Stimulated activated memory B cell treated with anti-CD40 and anti-IgM and Interleukin-4, amounts not matched to agents 10 μg/mL and 1 μg/mL and 100 μg/mL, for 72 hours (primary cell): Measurements from ENCODE around the gene ATG10.

ENCODE experiments used
- ATAC-seq: fragments of 150-1000 bp; cut with Tn5 transposase; 2 replicates; pipeline ENCODE4 v1.10.0; 2021
- H3K27ac Mint-ChIP-seq: one replicate; pipeline ENCODE4 v1.8.0; 2022; ENCODE audit warnings: mild to moderate bottlenecking, mixed read lengths
- H3K27me3 Mint-ChIP-seq: one replicate; pipeline ENCODE4 v1.8.0; 2022; ENCODE audit warnings: mixed read lengths
- H3K36me3 Mint-ChIP-seq: one replicate; pipeline ENCODE4 v1.8.0; 2022; ENCODE audit warnings: mixed read lengths
- H3K4me1 Mint-ChIP-seq: one replicate; pipeline ENCODE4 v1.8.0; 2022; ENCODE audit warnings: mixed read lengths
- H3K4me3 Mint-ChIP-seq: one replicate; pipeline ENCODE4 v1.8.0; 2022; ENCODE audit warnings: mild to moderate bottlenecking, moderate library complexity, mixed read lengths
- H3K9me3 Mint-ChIP-seq: one replicate; pipeline ENCODE4 v1.8.0; 2022; ENCODE audit warnings: mixed read lengths

Gene ATG10

GRCh38 chr5:82174128-82174918 is 202.5 kb downstream of the ATG10 start:
- no peaks in the 10 kb centered on the region for H3K27me3 Mint-ChIP-seq
- peaks cover 6% of the 10 kb centered on the region for H3K36me3 Mint-ChIP-seq
- peak overlapping the region; percentile 74 for H3K27ac Mint-ChIP-seq
- H3K9me3 Mint-ChIP-seq: no peaks in the 10 kb centered on the region
- H3K4me3 Mint-ChIP-seq: peak overlapping the region; percentile 7
- ATAC-seq: peak; percentile 92
- peaks cover 22% of the 10 kb centered on the region for H3K4me1 Mint-ChIP-seq

- H3K36me3 Mint-ChIP-seq: peaks cover 8% of the 10 kb centered on the region
- H3K4me3 Mint-ChIP-seq: no peak overlapping the region
- ATAC-seq: no peak
- no peaks in the 10 kb centered on the region for H3K9me3 Mint-ChIP-seq
- no peaks in the 10 kb centered on the region for H3K27me3 Mint-ChIP-seq
- peaks cover 19% of the 10 kb centered on the region for H3K4me1 Mint-ChIP-seq
- H3K27ac Mint-ChIP-seq: peak overlapping the region; percentile 74
These were observed 203.0 kb downstream of the ATG10 start for GRCh38 chr5:82174919-82175219.

GRCh38 chr5:82176115-82176814 is 204.4 kb downstream of the ATG10 start:
- Mint-ChIP-seq H3K36me3 (peaks cover 12% of the 10 kb centered on the region), H3K27ac (no peak overlapping the region), H3K9me3 (no peaks in the 10 kb centered on the region), H3K27me3 (no peaks in the 10 kb centered on the region), H3K4me3 (no peak overlapping the region), H3K4me1 (peaks cover 16% of the 10 kb centered on the region)
- no peak for ATAC-seq

- no peak overlapping the region for H3K27ac Mint-ChIP-seq
- H3K36me3 Mint-ChIP-seq: peaks cover 27% of the 10 kb centered on the region
- no peak overlapping the region for H3K4me3 Mint-ChIP-seq
- no peaks in the 10 kb centered on the region for H3K27me3 Mint-ChIP-seq
- no peaks in the 10 kb centered on the region for H3K9me3 Mint-ChIP-seq
- H3K4me1 Mint-ChIP-seq: peaks cover 16% of the 10 kb centered on the region
- ATAC-seq: no peak
These were observed 206.6 kb downstream of the ATG10 start for GRCh38 chr5:82178378-82178777.

- H3K4me1 Mint-ChIP-seq: no peaks in the 10 kb centered on the region
- H3K27ac Mint-ChIP-seq: no peak overlapping the region
- H3K9me3 Mint-ChIP-seq: no peaks in the 10 kb centered on the region
- ATAC-seq: no peak
- no peak overlapping the region for H3K4me3 Mint-ChIP-seq
- H3K27me3 Mint-ChIP-seq: no peaks in the 10 kb centered on the region
- H3K36me3 Mint-ChIP-seq: peaks cover 29% of the 10 kb centered on the region
These were observed 210.8 kb downstream of the ATG10 start for GRCh38 chr5:82182662-82183061.

GRCh38 chr5:82183828-82184227 is 212.0 kb downstream of the ATG10 start:
- H3K27ac Mint-ChIP-seq: no peak overlapping the region
- no peaks in the 10 kb centered on the region for H3K27me3 Mint-ChIP-seq
- H3K4me3 Mint-ChIP-seq: no peak overlapping the region
- ATAC-seq: no peak
- peaks cover 29% of the 10 kb centered on the region for H3K36me3 Mint-ChIP-seq
- no peaks in the 10 kb centered on the region for H3K9me3 Mint-ChIP-seq
- no peaks in the 10 kb centered on the region for H3K4me1 Mint-ChIP-seq

GRCh38 chr5:82185851-82186250 is 214.0 kb downstream of the ATG10 start:
- Mint-ChIP-seq H3K27me3 (no peaks in the 10 kb centered on the region), H3K9me3 (no peaks in the 10 kb centered on the region), H3K4me3 (no peak overlapping the region), H3K4me1 (no peaks in the 10 kb centered on the region), H3K36me3 (peaks cover 20% of the 10 kb centered on the region), H3K27ac (no peak overlapping the region)
- no peak for ATAC-seq

- ATAC-seq: no peak
These were observed 225.7 kb downstream of the ATG10 start for GRCh38 chr5:82197550-82197949.

GRCh38 chr5:82204567-82204966 is 232.7 kb downstream of the ATG10 start:
- Mint-ChIP-seq H3K4me1 (no peaks in the 10 kb centered on the region), H3K4me3 (no peak overlapping the region), H3K27me3 (no peaks in the 10 kb centered on the region), H3K27ac (no peak overlapping the region), H3K36me3 (no peaks in the 10 kb centered on the region), H3K9me3 (no peaks in the 10 kb centered on the region)
- no peak for ATAC-seq

More at GRCh38 chr5:82197550-82197949, 225.7 kb downstream of the ATG10 start:
- Mint-ChIP-seq H3K9me3 (no peaks in the 10 kb centered on the region), H3K4me1 (no peaks in the 10 kb centered on the region), H3K27me3 (no peaks in the 10 kb centered on the region), H3K27ac (no peak overlapping the region), H3K36me3 (no peaks in the 10 kb centered on the region), H3K4me3 (no peak overlapping the region)

GRCh38 chr5:82205005-82205404 is 233.2 kb downstream of the ATG10 start:
- ATAC-seq: no peak
- Mint-ChIP-seq H3K9me3 (no peaks in the 10 kb centered on the region), H3K36me3 (no peaks in the 10 kb centered on the region), H3K27me3 (no peaks in the 10 kb centered on the region), H3K4me1 (no peaks in the 10 kb centered on the region), H3K27ac (no peak overlapping the region), H3K4me3 (no peak overlapping the region)

GRCh38 chr5:82208371-82208770 is 236.5 kb downstream of the ATG10 start:
- no peak for ATAC-seq
- no peak overlapping the region for H3K27ac Mint-ChIP-seq
- H3K4me3 Mint-ChIP-seq: no peak overlapping the region
- H3K27me3 Mint-ChIP-seq: no peaks in the 10 kb centered on the region
- no peaks in the 10 kb centered on the region for H3K4me1 Mint-ChIP-seq
- no peaks in the 10 kb centered on the region for H3K36me3 Mint-ChIP-seq
- no peaks in the 10 kb centered on the region for H3K9me3 Mint-ChIP-seq

- no peaks in the 10 kb centered on the region for H3K4me1 Mint-ChIP-seq
- no peak for ATAC-seq
- no peaks in the 10 kb centered on the region for H3K27me3 Mint-ChIP-seq
- H3K27ac Mint-ChIP-seq: no peak overlapping the region
- H3K4me3 Mint-ChIP-seq: no peak overlapping the region
- H3K9me3 Mint-ChIP-seq: no peaks in the 10 kb centered on the region
- no peaks in the 10 kb centered on the region for H3K36me3 Mint-ChIP-seq
These were observed 240.2 kb downstream of the ATG10 start for GRCh38 chr5:82211855-82212572.

GRCh38 chr5:82217917-82218316 is 246.1 kb downstream of the ATG10 start:
- Mint-ChIP-seq H3K4me3 (no peak overlapping the region), H3K9me3 (no peaks in the 10 kb centered on the region), H3K36me3 (no peaks in the 10 kb centered on the region), H3K27me3 (no peaks in the 10 kb centered on the region), H3K27ac (no peak overlapping the region), H3K4me1 (no peaks in the 10 kb centered on the region)
- ATAC-seq: no peak

- Mint-ChIP-seq H3K27ac (no peak overlapping the region), H3K36me3 (no peaks in the 10 kb centered on the region), H3K4me3 (no peak overlapping the region), H3K4me1 (no peaks in the 10 kb centered on the region), H3K9me3 (no peaks in the 10 kb centered on the region), H3K27me3 (no peaks in the 10 kb centered on the region)
- no peak for ATAC-seq
These were observed 246.7 kb downstream of the ATG10 start for GRCh38 chr5:82218374-82219156.

GRCh38 chr5:82221020-82221419 is 249.2 kb downstream of the ATG10 start:
- H3K4me1 Mint-ChIP-seq: peaks cover 6% of the 10 kb centered on the region
- no peak for ATAC-seq
- H3K4me3 Mint-ChIP-seq: no peak overlapping the region
- no peaks in the 10 kb centered on the region for H3K27me3 Mint-ChIP-seq
- no peaks in the 10 kb centered on the region for H3K9me3 Mint-ChIP-seq
- no peak overlapping the region for H3K27ac Mint-ChIP-seq
- H3K36me3 Mint-ChIP-seq: no peaks in the 10 kb centered on the region
